NCI-H524 (cell line): Measurements from ENCODE around the gene EHBP1.
A peak's percentile ranks its signal among the peaks of the same experiment; 100 is the strongest.

Experiments used
- DNase-seq, 2 experiments: peaks; one replicate each; lab custom pipeline; 2025; lab: John Stamatoyannopoulos, UW

EHBP1 gene

GRCh38 chr2:62884514-62884913 is 179.0 kb downstream of the EHBP1 start:
- DNase-seq = no peak

GRCh38 chr2:62894966-62895631 is 189.6 kb downstream of the EHBP1 start:
- DNase-seq = no peak

GRCh38 chr2:62895632-62896009 is 190.1 kb downstream of the EHBP1 start:
- no peak for DNase-seq

GRCh38 chr2:62897187-62897827 is 191.8 kb downstream of the EHBP1 start:
- DNase-seq = no peak

- no peak for DNase-seq
Observed at GRCh38 chr2:62904344-62904743, 198.8 kb downstream of the EHBP1 start.

- no peak for DNase-seq
Observed at GRCh38 chr2:62908145-62908544, 202.6 kb downstream of the EHBP1 start.

- DNase-seq = no peak
Observed at GRCh38 chr2:62913311-62913710, 207.8 kb downstream of the EHBP1 start.

GRCh38 chr2:62919041-62919440 is 213.5 kb downstream of the EHBP1 start:
- no peak for DNase-seq

- DNase-seq = no peak
Observed at GRCh38 chr2:62920070-62920469, 214.6 kb downstream of the EHBP1 start.

GRCh38 chr2:62923242-62923641 is 217.7 kb downstream of the EHBP1 start:
- no peak for DNase-seq

GRCh38 chr2:62923881-62924280 is 218.4 kb downstream of the EHBP1 start:
- no peak for DNase-seq

GRCh38 chr2:62928015-62928414 is 222.5 kb downstream of the EHBP1 start:
- no peak for DNase-seq

- no peak for DNase-seq
Observed at GRCh38 chr2:62931536-62931935, 226.0 kb downstream of the EHBP1 start.

- DNase-seq = no peak
Observed at GRCh38 chr2:62933398-62933917, 227.9 kb downstream of the EHBP1 start.

- no peak for DNase-seq
Observed at GRCh38 chr2:62934517-62934916, 229.0 kb downstream of the EHBP1 start.

GRCh38 chr2:62938126-62938525 is 232.6 kb downstream of the EHBP1 start:
- no peak for DNase-seq

GRCh38 chr2:62939735-62940491 is 234.4 kb downstream of the EHBP1 start:
- DNase-seq = no peak

GRCh38 chr2:62940697-62941096 is 235.2 kb downstream of the EHBP1 start:
- no peak for DNase-seq

- DNase-seq = peak in 1 of 2 experiments; percentile 2
Observed at GRCh38 chr2:62941413-62941812, 235.9 kb downstream of the EHBP1 start.

- DNase-seq = no peak
Observed at GRCh38 chr2:62944362-62944761, 238.8 kb downstream of the EHBP1 start.

- no peak for DNase-seq
Observed at GRCh38 chr2:62947403-62947802, 241.9 kb downstream of the EHBP1 start.

- peak; percentile 8 to 68 for DNase-seq
Observed at GRCh38 chr2:62956651-62957050, 251.1 kb downstream of the EHBP1 start.

- DNase-seq = no peak
Observed at GRCh38 chr2:62958206-62958605, 252.7 kb downstream of the EHBP1 start.
